WERI-Rb-1 (cell line): ENCODE measurements around the gene CDH23.

ENCODE experiments used
- DNase-seq: peaks from one replicate; pipeline ENCODE4 v3.0.0-alpha.2; 2020
- H3K27ac ChIP-seq: fragments of 250-450 bp; sonication (Bioruptor Pico); 2 replicates; pipeline ENCODE4 v1.5.1; 2020; ENCODE audit warnings: mild to moderate bottlenecking, moderate library complexity
- H3K27me3 ChIP-seq: fragments of 250-450 bp; sonication (Bioruptor Pico); 2 replicates; pipeline ENCODE4 v1.5.1; 2021; ENCODE audit warnings: mild to moderate bottlenecking, low read depth, moderate library complexity; ENCODE audit not compliant: insufficient read depth, severe bottlenecking
- H3K36me3 ChIP-seq: fragments of 250-450 bp; sonication (Bioruptor Pico); 2 replicates; pipeline ENCODE4 v1.5.1; 2020; ENCODE audit warnings: mild to moderate bottlenecking, moderate library complexity
- H3K4me3 ChIP-seq: 2 replicates; pipeline ENCODE4 v1.5.1; 2011; ENCODE audit warnings: low read depth, mild to moderate bottlenecking, control low read depth, low read length
- H3K9me3 ChIP-seq: fragments of 250-450 bp; sonication (Bioruptor Pico); 2 replicates; pipeline ENCODE4 v1.5.1; 2021; ENCODE audit warnings: mild to moderate bottlenecking, moderate library complexity; ENCODE audit not compliant: severe bottlenecking
- TF ChIP-seq, protein P1 (sequence below): IDR thresholded peaks from 2 replicates; pipeline ENCODE4 v1.5.1; 2011; ENCODE audit warnings: low read depth, mild to moderate bottlenecking, control low read depth, inconsistent platforms, low read length

CDH23 gene

DNA sequence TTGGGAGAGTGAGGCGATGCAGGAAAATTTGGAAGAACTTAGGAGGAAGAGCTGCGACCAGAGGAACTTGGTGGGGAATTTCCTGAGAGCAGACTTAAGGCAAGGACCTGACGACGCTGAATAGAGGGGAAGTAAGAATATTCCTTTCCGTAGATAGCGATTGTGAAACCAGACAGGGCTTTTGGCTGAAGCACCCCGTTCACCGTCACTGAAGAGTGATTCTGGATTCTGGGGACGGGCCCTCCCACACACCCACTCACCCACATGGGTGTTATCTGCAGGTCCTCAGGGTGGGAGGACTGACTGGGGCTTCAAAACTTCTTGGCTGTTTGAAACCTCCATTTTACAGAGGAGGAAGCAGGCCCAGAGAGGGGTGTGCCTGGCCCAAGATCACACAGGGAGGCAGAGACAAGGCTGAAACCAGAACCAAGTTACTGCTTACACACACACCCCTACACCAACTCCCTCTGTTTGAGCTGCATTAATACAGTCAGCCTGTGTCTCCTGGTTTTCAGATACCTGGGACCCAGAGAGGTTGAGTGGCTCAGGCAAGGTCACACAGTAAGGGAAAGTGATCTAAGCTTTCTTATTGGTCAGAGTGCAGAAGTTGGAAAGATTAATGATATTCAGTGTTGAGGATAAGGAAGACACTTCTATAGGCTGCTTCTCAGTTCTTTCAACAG lies 37.2 kb upstream of the CDH23 start:
- Histone ChIP-seq H3K27ac (no peak overlapping the region), H3K36me3 (peaks cover 96% of the 10 kb centered on the region), H3K27me3 (no peaks in the 10 kb centered on the region), H3K9me3 (no peaks in the 10 kb centered on the region), H3K4me3 (no peak overlapping the region)
- DNase-seq: no peak
- TF ChIP-seq, protein P1, sequence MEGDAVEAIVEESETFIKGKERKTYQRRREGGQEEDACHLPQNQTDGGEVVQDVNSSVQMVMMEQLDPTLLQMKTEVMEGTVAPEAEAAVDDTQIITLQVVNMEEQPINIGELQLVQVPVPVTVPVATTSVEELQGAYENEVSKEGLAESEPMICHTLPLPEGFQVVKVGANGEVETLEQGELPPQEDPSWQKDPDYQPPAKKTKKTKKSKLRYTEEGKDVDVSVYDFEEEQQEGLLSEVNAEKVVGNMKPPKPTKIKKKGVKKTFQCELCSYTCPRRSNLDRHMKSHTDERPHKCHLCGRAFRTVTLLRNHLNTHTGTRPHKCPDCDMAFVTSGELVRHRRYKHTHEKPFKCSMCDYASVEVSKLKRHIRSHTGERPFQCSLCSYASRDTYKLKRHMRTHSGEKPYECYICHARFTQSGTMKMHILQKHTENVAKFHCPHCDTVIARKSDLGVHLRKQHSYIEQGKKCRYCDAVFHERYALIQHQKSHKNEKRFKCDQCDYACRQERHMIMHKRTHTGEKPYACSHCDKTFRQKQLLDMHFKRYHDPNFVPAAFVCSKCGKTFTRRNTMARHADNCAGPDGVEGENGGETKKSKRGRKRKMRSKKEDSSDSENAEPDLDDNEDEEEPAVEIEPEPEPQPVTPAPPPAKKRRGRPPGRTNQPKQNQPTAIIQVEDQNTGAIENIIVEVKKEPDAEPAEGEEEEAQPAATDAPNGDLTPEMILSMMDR: no peak

DNA sequence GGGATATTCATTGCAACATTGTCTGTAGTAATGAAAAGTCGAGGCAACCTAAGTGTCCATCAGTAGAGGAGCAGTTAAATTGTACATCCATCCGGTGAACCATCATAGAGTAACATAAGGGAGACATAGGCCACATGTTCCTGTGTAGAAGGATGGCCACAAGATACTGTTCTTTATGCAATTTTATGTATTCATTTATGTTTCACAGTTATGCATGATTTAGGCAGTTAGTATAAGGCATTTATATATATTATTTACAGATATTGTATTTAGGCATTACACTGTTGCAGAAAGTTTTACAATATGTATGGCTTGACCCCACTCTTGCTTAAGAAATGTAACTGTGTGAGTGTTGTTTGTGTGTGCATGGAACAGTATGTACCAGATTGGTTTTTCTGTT lies 36.0 kb upstream of the CDH23 start:
- TF ChIP-seq, protein P1: no peak
- H3K36me3 ChIP-seq: peaks cover 96% of the 10 kb centered on the region

DNA sequence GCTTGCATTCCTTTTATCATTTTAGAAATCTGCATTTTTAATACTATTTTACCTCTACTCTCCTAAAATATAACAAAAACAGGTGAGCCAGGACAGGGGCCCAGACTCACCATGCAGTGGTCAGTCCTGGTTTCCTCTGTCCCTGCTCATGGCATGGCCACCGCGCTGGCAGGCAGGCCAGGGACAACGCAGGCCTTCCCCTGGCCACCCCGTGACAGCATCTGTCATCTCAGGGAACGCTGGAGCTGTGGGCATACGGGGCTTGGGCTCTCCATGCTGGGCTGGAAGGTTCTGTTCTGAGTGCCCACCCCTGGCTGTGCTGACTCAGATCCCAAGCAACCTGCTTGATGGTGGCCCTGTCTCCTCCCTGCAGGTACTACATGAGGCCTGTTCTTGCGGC lies 35.1 kb upstream of the CDH23 start:
- TF ChIP-seq, protein P1: no peak
- Histone ChIP-seq H3K27ac (no peak overlapping the region), H3K4me3 (no peak overlapping the region), H3K27me3 (no peaks in the 10 kb centered on the region), H3K9me3 (no peaks in the 10 kb centered on the region), H3K36me3 (peaks cover 96% of the 10 kb centered on the region)
- DNase-seq: no peak

More for the DNA sequence above, 36.0 kb upstream of the CDH23 start:
- H3K27ac ChIP-seq: no peak overlapping the region
- no peaks in the 10 kb centered on the region for H3K9me3 ChIP-seq
- H3K27me3 ChIP-seq: no peaks in the 10 kb centered on the region
- no peak for DNase-seq
- no peak overlapping the region for H3K4me3 ChIP-seq

DNA sequence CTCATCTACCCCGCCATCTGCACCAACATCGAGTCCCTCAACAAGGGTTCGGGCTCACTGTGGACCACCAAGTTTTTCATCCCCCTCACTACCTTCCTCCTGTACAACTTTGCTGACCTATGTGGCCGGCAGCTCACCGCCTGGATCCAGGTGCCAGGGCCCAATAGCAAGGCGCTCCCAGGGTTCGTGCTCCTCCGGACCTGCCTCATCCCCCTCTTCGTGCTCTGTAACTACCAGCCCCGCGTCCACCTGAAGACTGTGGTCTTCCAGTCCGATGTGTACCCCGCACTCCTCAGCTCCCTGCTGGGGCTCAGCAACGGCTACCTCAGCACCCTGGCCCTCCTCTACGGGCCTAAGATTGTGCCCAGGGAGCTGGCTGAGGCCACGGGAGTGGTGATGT lies 34.6 kb upstream of the CDH23 start:
- Histone ChIP-seq H3K36me3 (peaks cover 93% of the 10 kb centered on the region), H3K27ac (no peak overlapping the region; the same call in 1 of the 2 replicates), H3K27me3 (no peaks in the 10 kb centered on the region), H3K4me3 (no peak overlapping the region), H3K9me3 (no peaks in the 10 kb centered on the region)
- TF ChIP-seq, protein P1: no peak
- no peak for DNase-seq

DNA sequence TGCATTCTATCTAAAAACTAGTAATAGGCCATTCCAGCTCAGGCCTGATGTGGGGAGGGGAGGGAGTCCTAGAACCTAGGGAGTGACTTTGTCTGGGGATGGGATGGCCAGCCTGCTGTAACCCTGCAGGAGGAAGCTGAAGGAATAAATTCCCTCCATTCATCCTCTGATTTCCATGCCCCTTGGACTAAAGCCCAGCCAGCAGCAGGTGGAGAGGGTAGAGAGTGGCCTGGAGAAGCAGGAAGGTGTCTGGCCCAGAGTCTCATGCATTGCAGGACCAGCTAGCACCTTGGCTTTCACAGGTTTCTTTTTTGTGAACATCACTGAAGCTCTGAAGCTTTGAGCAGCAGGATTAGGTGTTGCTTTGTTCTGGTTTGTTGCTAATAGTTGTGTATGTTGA lies 32.8 kb upstream of the CDH23 start:
- Histone ChIP-seq H3K36me3 (peaks cover 75% of the 10 kb centered on the region), H3K9me3 (no peaks in the 10 kb centered on the region), H3K27ac (peak overlapping the region; percentile 95), H3K27me3 (no peaks in the 10 kb centered on the region), H3K4me3 (no peak overlapping the region)
- no peak for DNase-seq
- TF ChIP-seq, protein P1: no peak

DNA sequence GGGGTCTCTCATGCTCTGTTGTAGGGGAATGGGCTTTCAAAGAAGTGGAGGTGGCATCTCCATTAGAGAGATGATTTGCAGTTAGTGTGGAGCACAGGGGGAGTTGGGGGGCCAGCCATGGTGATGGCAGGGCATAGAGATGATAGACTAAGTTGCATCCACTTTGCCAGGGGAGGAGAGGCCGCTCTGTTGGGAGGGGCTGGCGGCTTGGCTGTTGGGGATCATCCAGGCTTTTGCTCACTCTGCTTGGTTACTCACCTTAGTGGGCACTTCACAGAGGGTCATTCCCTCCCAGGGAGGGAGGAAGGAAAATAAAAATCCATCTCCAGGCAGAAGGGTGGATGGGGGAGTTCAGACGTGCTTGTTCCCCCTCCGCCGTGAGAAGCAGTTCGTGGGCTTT lies 31.4 kb upstream of the CDH23 start:
- Histone ChIP-seq H3K27ac (peak overlapping the region; percentile 95), H3K4me3 (no peak overlapping the region), H3K36me3 (peaks cover 60% of the 10 kb centered on the region), H3K9me3 (no peaks in the 10 kb centered on the region), H3K27me3 (no peaks in the 10 kb centered on the region)
- DNase-seq: no peak
- TF ChIP-seq, protein P1: no peak
